T-helper 2 cell treated with Interferon-gamma antibody and Interleukin-4, amounts not matched to agents 5 μg/mL and 100 μg/mL, for 36 hours (primary cell): Measurements from ENCODE around the gene SMARCAD1.
A peak's percentile ranks its signal among the peaks of the same experiment; 100 is the strongest.
"Not testable (repeated sequence)": the region's sequence is repeated elsewhere in the genome, so short reads cannot be mapped to it uniquely, and the experiment has no call there.

ENCODE experiments used
- DNase-seq: peaks from one replicate; pipeline ENCODE4 v3.0.0; 2021; ENCODE audit warnings: low spot score
- H3K27ac Mint-ChIP-seq: one replicate; pipeline ENCODE4 v1.8.0; 2021; ENCODE audit warnings: mild to moderate bottlenecking, mixed read lengths
- H3K27me3 Mint-ChIP-seq: one replicate; pipeline ENCODE4 v1.8.0; 2021; ENCODE audit warnings: low read depth, mixed read lengths
- H3K36me3 Mint-ChIP-seq: one replicate; pipeline ENCODE4 v1.8.0; 2021; ENCODE audit warnings: low read depth, mixed read lengths
- H3K4me1 Mint-ChIP-seq: one replicate; pipeline ENCODE4 v1.8.0; 2021; ENCODE audit warnings: low read depth, mixed read lengths
- H3K4me3 Mint-ChIP-seq: one replicate; pipeline ENCODE4 v1.8.0; 2022; ENCODE audit warnings: mild to moderate bottlenecking, moderate library complexity, mixed read lengths
- H3K9me3 Mint-ChIP-seq: one replicate; pipeline ENCODE4 v1.8.0; 2021; ENCODE audit warnings: mixed read lengths

SMARCAD1 gene

GRCh38 chr4:94334476-94334875 lies 126.8 kb downstream of the SMARCAD1 start:
- H3K36me3 Mint-ChIP-seq = no peaks in the 10 kb centered on the region
- H3K9me3 Mint-ChIP-seq = peaks cover 4% of the 10 kb centered on the region
- DNase-seq = no peak
- H3K4me1 Mint-ChIP-seq = peaks cover 17% of the 10 kb centered on the region
- H3K27me3 Mint-ChIP-seq = peaks cover 8% of the 10 kb centered on the region
- no peak overlapping the region for H3K27ac Mint-ChIP-seq
- no peak overlapping the region for H3K4me3 Mint-ChIP-seq

- Mint-ChIP-seq H3K36me3 (no peaks in the 10 kb centered on the region), H3K4me3 (no peak overlapping the region), H3K27me3 (peaks cover 4% of the 10 kb centered on the region), H3K27ac (no peak overlapping the region), H3K9me3 (peaks cover 1% of the 10 kb centered on the region), H3K4me1 (peaks cover 22% of the 10 kb centered on the region)
- no peak for DNase-seq
These were observed 127.3 kb downstream of the SMARCAD1 start for GRCh38 chr4:94334962-94335361.

- no peaks in the 10 kb centered on the region for H3K27me3 Mint-ChIP-seq
- DNase-seq = no peak
- no peak overlapping the region for H3K27ac Mint-ChIP-seq
- no peaks in the 10 kb centered on the region for H3K9me3 Mint-ChIP-seq
- H3K4me1 Mint-ChIP-seq = peaks cover 22% of the 10 kb centered on the region
- no peak overlapping the region for H3K4me3 Mint-ChIP-seq
- no peaks in the 10 kb centered on the region for H3K36me3 Mint-ChIP-seq
These were observed 128.6 kb downstream of the SMARCAD1 start for GRCh38 chr4:94336303-94336702.

GRCh38 chr4:94336791-94337190 lies 129.1 kb downstream of the SMARCAD1 start:
- H3K4me3 Mint-ChIP-seq = not testable (repeated sequence)

GRCh38 chr4:94338681-94339351 lies 131.2 kb downstream of the SMARCAD1 start:
- H3K27ac Mint-ChIP-seq = peak overlapping the region; percentile 96
- H3K4me1 Mint-ChIP-seq = peaks cover 33% of the 10 kb centered on the region
- peak overlapping the region; percentile 84 for H3K4me3 Mint-ChIP-seq
- no peaks in the 10 kb centered on the region for H3K27me3 Mint-ChIP-seq
- no peaks in the 10 kb centered on the region for H3K9me3 Mint-ChIP-seq
- H3K36me3 Mint-ChIP-seq = peaks cover 4% of the 10 kb centered on the region
- DNase-seq = no peak

More at GRCh38 chr4:94336791-94337190, 129.1 kb downstream of the SMARCAD1 start:
- H3K9me3 Mint-ChIP-seq, H3K36me3 Mint-ChIP-seq, DNase-seq, H3K27ac Mint-ChIP-seq, H3K27me3 Mint-ChIP-seq: not testable (repeated sequence)
- H3K4me1 Mint-ChIP-seq = peaks cover 25% of the 10 kb centered on the region

GRCh38 chr4:94339779-94340178 lies 132.1 kb downstream of the SMARCAD1 start:
- Mint-ChIP-seq H3K36me3 (peaks cover 4% of the 10 kb centered on the region), H3K27ac (peak overlapping the region; percentile 96), H3K4me3 (peak overlapping the region; percentile 84), H3K27me3 (no peaks in the 10 kb centered on the region), H3K4me1 (peaks cover 38% of the 10 kb centered on the region), H3K9me3 (no peaks in the 10 kb centered on the region)
- DNase-seq = peak; percentile 16
